Non-pigmented ciliary epithelial cell (primary cell): Measurements from ENCODE around the gene MTCL3.

Experiments used
- DNase-seq: peaks from one replicate; pipeline ENCODE4 v3.0.0-alpha.2; 2010; ENCODE audit warnings: low read depth

Gene MTCL3

DNA sequence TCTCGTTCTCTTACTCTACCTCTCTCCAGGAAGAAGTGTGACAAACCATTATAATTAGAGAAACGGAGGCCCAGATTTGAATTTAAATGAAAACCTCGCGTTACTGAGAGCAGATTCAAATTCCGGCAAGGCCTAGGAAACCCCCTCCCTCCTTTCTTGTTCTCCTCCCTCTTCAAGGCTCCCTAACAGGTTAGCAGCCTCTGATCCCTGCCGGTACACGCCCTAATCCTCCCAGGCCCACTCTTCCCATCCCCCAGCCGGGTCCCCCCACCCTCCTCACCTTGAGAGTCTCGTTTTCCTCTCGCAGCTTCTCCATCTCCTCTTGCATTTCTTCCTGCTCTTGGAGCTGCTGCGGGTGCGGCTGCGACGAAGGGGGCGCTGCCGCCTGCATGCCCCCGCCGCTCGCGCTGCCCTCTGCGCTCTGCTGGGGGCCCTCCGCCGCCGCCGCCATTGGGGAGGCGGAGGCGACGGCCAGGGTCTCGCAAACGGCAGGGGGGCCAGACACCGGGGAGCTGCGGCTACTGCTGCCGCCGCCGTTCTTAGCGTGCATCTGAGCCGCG lies 3.8 kb downstream of the MTCL3 start:
- no peak for DNase-seq

DNA sequence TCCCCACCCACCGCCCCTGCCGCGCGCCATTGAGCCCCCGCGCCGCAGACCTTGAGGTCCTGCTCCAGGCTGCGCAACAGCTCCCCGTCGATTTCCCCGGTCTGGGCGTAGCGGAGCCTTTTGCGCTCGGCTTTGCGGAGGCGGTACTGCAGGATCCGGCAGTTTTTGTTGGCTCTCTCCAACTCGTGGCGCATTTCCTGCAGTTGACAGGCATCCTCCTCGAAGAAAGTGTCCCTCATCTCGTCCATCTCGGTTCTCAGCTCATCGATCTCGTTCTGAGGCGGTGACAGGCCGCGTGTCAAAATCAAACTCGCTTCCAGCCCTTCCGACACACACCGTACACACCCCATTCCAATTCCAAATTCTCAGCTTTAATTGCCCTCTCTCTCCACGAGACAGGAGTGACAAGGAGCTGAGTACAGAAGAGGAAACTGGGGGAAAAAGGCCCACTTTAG lies 4.3 kb downstream of the MTCL3 start:
- no peak for DNase-seq

DNA sequence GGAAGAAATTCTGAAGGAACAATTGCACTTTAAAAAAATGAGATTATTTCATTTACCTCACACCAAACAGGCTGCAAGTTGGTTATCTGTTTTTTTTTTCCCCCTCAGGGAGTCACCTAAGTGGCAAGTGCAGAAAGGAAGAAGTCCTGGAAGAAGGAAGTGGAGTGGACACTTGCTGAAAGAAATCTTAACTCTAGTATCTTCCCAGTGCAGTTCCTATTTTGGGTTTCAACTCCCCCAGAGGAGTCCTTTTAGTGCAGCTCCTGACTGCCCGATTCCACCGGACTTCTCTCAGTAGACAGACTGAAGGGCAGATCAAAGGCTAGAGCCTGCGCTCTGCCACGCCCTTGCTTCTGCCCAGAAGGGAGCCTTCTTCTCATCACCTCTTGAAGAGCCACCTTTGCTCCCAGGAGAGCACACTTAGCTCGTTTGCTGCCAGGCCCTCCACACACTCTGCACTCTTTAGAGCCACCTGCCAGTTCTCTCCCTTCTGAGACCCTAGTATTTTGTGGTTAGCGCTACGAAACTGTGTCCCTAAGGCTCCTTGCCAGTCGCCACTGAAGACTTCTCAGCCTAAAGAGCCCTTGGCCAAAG lies 4.9 kb downstream of the MTCL3 start:
- no peak for DNase-seq

DNA sequence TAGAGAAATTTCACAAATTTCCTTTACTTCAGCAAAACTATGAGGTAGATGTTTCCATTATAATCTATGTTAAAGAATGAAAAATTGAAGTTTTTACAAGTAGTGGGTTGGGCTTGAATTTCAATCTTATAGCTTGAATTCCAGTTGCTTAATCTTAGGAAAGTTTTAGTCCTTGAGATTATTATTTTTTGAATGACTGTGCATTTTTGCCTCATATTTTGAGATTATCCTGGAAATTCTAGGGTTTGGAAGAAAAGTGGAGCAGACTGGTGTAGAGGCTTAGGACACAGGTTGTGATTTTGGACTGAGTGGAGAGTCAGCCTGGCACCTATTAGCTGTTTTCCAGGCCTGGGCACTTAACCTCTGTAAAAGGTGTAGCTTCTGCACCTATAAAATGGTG lies 5.7 kb downstream of the MTCL3 start:
- no peak for DNase-seq

DNA sequence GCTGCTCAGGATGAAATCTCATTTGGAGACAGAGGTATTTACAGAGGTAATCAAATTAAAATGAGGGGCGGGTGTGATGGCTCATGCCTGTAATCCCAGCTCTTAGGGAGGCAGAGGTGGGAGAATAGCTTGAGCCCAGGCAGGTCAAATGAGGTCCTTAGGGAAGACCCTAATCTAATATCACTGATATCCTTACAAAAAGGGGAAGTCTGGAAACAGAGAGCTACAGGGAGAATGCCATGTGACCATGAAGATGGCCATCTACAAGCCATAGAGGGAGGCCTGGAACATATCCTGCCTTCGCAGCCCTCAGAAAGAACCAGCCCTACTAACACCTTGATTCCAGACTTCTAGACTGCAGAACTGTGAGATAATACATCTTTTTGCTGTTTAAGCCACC lies 8.3 kb downstream of the MTCL3 start:
- DNase-seq, result no peak

DNA sequence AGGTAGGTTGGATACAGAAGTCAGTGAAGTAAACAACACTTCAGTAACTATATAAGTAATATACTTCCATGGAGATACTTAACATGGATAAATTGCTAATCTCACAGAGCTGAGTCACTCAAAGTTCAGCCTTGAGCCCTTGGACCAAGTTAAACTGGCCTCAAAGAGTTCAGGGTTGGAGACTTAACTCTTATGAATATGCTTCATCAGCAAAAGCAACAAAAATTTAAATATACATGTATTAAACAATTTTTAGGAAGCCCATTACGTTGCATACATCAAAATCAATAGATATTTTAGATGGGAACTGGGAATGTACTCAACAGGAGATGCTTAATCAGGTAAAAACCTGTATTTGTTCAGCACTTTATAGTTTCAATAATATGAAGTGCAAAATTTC lies 12.2 kb downstream of the MTCL3 start:
- no peak for DNase-seq

DNA sequence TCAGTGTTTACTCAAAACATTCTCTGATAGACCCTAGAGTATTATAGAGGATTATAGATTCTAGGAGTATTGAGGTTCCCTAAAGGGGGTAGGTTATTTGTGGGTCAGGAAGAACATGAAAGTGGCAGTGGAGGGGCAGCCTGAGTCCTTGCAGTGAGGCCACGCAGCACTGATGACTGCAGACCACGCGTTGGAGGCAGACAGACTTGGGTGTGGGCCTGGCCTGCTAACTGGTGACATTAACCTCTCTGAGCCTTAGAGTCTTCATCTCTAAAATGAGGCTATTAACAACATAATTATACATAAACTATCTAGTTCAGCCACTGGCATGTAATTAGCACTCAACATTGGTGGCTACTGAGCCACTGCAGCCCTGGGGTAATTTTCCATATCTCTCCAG lies 16.1 kb downstream of the MTCL3 start:
- DNase-seq, result no peak

DNA sequence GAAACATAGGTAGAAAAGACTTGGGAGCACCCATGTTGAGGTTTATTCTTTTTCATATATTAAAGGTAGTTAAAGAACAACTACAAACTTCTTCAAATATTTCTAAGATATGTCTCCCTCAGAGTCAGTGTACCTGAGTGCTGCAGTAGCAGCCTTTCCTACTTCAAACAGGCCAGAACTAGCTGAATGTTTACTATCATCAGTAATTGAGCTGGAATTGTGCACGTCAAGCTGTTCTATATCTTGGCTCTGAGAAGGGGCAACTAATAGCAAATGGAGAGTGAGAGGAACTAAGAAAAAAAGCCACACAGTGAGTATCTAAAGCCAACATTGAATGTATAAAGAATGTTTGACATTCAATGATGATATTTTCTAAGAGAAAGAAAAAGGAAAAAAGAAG lies 21.7 kb downstream of the MTCL3 start:
- no peak for DNase-seq

DNA sequence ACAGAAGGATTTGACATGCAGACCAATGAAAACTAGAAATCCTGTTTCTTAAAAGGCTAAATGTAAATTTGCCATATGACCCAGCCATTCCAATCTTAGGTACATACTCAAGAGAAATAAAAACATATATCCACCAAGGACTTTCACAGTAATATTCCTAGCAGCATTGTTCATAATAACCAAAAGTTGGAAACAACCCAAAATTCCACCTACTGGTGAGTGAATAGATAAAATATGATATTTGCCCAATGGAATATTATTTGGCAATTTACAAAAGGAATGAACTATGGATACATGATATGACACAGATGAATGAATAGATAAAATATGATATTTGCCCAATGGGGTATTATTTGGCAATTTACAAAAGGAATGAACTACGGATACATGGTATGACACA lies 22.7 kb downstream of the MTCL3 start:
- DNase-seq, result no peak

DNA sequence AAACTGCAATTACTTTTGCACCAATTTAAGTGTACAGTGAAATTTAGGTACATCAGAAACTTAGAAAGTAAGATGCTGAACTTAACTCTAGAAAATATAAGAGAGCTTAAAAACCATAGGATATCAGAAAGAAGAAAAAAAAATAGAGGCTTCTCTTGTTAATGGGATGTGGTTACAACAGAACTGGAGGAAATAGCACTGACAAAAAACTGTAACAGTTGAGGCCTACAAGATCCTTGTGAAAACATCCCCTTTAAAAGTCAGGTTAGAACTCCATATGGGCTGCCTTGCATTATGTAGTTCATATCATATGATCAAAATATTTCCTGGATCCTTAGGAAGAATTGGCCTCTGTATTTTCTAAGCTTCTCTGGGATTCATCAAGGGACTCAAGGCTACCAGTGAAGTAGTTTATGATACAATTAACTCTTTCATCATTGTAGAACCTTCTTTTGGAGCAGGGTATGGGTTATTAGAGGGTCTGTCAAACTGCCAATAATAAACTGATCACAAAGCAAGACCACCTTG lies 24.8 kb downstream of the MTCL3 start:
- no peak for DNase-seq

DNA sequence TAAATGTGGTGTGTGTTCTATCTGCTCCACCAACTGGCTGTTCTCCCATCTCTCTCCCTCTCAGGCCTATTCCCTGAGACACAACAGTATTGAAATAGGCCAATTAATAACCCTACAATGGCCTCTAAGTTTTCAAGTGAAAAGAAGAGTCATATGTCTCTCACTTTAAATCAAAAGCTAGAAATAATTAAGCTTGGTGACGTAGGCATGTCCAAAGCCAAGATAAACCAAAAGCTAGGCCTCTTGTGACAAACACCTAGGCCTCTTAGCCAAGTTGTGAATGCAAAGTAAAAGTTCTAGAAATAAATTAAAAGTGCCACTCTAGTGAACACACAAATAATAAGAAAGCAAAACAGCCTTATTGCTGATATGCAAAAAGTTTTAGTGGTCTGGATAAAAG lies 29.9 kb downstream of the MTCL3 start:
- DNase-seq, result no peak

DNA sequence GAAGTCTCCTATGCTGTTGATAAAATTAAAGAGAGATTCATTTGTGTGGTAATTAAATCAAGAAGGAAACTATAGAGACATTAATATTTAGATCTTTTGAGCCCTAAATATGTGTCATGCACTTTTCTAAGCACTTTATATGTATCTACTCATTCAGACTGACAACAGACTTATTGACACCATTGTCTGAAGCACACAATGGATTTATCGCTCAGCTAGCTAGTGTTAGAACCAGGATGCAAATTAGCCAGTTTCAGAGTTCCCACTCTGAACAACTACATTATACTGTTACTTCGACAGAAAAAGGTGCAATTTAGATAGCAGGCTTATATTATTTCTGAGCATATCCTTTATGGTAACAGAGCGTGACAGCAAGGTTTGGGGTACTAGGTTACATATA lies 32.2 kb downstream of the MTCL3 start:
- DNase-seq, result no peak

DNA sequence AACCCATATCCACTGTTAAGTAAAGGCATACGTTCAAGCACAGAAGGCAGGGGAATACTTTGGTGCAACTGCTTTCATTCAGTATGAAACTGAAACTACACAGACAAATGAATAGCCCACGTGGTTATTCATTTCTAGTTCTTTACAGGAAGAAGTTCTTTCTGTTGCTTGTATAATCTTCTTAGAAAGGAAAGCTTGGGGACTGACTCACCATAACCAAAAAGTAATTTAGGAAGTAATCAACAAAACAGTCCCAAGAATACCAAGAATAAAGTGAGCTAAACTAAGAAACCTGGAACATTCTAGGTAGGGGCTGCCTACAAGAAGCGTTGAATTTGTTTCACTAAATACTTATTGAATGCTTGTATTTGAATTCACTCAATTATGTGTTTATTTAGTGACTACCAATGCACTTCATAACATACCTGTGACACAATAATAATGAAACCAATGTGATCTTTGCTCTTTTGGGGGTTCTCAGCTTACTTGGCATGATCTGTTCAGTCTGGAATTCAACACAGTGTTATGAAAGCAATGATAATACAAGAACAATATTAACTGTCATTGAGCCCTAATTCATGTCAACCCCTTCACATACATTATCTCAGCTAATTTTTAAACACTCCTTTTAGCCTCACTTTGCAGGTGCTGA lies 34.8 kb downstream of the MTCL3 start:
- no peak for DNase-seq

DNA sequence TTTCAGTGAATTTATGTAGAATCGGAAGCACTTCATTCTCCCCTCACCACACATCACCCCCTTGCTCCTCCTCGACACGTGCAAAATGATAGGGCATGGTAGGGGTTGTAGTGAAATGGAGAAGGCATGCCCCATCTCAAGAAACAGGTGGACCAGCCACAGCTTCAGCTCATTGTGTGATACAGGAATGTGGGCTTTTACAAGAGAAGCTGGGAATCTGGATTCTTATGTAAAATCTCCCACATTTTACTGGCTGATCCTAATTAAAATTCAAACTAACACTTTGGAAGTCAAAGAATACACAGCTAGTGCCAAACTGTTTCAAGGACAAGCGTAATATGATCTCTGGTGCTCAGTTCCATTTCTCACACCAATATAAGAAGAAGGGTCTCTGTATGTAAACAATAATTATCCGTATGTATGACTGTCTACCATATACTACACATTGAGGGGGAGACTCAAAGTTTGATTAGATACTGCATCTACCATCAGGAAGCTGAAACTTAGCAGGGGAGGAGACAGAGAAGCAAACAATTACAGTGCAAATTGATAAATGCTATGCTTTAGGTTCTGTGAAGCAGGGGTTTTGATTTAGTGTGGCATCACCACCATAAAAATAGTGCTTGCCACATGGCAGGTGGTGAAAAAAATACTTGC lies 35.6 kb downstream of the MTCL3 start:
- no peak for DNase-seq

DNA sequence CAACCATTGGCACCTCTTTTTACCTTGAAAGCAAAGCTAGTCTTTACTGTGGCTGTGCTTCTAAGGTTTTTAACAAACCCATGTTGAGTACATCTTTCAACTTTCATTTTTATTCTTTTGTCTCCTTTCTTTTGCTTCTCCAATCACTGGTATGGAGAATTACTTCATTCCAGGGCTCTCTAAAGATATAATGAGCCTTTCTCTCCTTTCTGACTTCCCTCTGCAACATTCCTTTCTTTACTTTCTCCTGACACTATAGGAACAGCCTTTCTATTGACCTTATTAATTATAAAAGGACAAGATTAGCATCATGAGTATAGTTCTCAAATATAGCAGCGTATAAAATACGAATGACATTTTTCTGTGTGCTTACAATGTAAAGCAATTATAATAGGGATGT lies 36.8 kb downstream of the MTCL3 start:
- no peak for DNase-seq

DNA sequence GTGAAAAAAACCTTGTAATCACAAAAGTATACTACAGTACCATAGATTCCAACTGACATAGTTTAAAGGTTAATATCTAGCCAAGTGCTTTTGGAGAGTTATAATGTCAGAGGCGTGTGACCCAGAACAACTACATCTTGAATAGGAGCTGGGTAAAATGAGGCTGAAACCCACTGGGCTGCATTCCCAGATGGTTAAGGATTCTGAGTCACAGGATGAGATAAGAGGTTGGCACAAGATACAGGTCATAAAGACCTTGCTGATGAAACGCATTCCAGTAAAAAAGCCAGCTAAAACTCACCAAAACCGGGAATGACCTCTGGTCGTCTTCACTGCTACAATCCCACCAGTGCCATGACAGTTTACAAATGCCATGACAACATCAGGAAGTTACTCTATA lies 37.5 kb downstream of the MTCL3 start:
- DNase-seq, result no peak

DNA sequence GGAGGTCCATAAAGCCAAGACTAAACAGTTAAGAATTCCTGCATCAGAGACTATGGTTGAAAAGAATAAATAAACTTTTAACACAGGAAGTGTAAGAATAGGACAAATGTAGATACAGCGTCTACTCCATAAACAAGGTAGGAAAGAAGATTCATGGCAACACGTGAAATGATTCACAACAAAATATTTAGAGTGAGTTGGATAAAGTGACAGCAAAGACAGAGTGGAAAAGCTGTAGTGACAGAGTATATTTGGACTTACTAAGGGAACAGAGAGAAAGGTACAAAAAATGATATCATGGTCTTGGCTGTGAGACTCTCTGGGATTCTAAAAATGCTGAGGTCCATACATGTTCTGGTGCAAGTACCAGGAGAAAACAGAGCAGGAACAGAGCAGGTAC lies 38.0 kb downstream of the MTCL3 start:
- DNase-seq, result no peak

DNA sequence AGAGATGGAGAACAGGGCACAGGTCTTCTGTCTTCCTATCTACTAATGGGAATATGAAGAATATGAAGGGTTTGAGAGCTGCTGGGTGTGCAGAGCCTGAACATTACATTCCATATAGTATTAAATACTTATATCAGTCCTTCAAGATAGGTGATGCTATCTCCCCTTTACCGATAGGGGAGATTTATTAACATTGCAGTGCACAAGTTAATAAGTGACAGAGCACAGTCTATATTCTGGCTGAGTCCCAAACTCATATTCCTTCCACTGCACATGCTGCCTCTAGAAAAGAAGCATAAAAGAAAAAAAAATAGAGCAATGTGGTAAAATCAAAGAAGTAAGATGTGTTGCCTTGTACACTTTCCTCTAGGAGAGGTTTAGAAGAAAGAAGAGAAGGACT lies 41.5 kb downstream of the MTCL3 start:
- no peak for DNase-seq

DNA sequence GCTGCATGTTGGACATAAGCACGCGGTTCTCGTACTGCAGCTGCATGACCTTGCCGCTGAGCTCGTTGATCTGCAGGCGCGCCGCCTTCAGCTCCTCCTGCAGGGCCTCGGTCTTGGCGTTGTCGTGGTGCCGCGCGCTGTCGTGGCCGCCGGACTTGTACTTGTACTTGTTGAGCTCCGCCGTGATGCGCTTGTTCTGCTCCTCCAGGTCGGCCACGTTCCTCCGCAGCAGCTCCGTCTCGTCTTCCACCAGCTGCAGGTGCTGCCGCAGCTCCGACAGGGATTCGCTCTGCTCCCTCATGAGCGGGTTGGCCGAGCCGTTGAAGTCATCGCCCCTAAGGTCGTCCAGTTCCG lies 43.3 kb downstream of the MTCL3 start:
- no peak for DNase-seq

DNA sequence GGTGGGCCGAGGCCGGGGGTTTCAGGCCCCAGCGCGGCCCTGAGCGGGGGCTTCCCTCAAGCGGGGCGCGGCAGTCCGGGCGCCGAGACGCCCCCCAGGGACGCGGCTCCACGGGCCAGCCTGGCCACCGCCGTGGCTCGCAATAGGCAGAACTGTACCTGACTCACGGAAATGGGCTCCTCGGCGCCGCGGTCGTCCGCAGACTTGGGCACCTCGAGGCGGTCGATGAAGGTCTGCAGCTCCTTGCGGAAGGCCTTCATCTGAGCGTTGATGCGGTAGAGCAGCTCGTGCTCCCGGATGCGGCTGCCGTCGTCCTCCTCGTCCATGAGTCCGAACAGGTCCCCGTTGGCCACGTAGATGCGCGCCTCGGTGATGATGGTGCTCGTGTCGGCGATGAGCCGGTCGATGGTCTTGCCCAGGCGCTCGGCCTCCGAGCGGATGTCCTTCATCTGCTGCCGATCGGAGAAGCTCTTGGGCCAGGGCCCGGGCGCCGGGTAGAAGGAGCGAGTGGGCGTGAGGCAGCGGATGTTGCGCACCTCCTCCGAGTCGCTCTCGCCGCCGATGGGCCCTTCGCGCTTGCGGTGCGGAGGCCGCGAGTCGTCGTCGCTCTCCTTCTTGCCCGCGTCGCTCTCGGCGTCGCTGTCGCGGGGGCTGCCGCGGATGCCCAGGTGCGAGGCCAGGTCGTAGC lies 43.9 kb downstream of the MTCL3 start:
- no peak for DNase-seq

DNA sequence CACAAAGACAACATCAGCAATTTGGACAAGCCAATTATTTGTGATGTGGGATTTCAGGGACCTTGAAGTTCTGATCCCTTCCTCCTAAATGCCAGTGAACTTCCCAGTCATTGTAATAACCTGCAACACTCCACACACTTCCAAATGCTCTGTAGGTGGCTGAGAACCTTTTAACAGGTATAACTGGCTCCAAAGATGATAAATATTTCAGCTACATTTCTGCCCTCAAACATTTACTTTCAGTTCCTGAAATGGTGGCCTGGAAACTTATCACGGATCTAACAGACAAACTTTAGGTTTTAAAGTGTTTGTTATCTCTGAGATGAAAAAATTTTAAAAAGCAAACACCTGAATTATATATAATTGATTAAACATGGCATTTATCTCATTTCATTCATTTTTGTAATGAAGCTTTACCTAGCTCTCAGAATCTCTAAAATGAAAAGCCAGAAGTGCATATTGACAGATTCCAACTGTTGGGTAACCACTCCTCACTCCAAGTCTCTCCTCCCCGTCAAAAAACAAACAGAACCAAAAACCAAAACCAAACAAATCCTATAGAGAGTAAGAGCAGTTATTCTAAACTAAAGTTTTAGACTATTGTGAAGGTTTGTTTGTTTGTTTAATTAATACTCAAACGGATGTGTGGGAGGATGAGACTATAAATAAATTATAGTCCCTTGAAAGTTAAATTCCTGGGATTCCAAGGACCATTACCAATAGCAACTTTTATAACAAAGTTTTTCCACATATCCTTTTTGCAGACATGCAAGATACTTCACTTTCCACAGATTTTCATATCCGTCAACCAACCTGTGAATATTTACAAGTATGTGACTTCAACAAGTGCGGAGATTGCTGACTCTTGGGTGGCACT lies 47.5 kb downstream of the MTCL3 start:
- DNase-seq, result no peak

DNA sequence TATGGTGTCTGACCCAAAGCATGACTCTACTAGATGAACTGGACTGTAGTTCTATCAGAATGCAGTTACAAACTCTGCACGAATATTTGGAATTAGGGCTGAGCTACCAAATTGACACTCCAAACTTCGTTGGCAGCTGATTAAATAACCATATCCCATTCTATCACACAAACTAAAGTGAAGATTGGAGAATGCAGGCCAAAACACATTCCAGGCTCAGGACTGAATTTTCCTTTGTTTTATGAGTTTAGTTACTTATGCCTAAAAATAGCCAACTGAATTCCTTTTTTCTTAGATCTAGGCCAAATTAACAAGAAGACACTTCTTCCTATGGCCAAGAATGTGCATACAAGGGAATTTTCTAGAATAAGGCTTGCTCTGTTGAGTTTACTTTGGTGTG lies 50.2 kb downstream of the MTCL3 start:
- no peak for DNase-seq
